HepG2 (cell line): ENCODE results near the gene IQGAP2. TPM values are rescaled to one million over a fixed set of nuclear protein-coding genes. Genes with fewer than 3 reads are reported as not detected.

Source experiments
- ATAC-seq: fragments of 200-7000 bp; cut with Tn5 transposase; 3 replicates; pipeline ENCODE4 v1.9.1; 2020; ENCODE audit warnings: mild to moderate bottlenecking, moderate library complexity
- BruUV-seq: library from RNA; stranded (reverse); fragments of 400-500 nt; replicated peaks from 2 replicates; lab custom pipeline; 2021; lab: Mats Ljungman, UMichigan
- CTCF ChIA-PET: fragments of 300-600 bp; formaldehyde crosslinking; extraction: SDS; loops from one replicate; lab custom pipeline; 2021; ENCODE audit warnings: low total read pairs, inconsistent platforms, low intra/inter-chr PET ratio; lab: Yijun Ruan, JAX
- POLR2A ChIA-PET: fragments of 350-600 bp; sonication (Branson Sonifier 250); formaldehyde crosslinking; loops from one replicate; lab custom pipeline; 2020; ENCODE audit warnings: antibody characterized with exemption, inconsistent platforms; lab: Yijun Ruan, JAX
- DNase-seq: peaks from one replicate; pipeline ENCODE4 v3.0.0-alpha.2; 2015; ENCODE audit warnings: low spot score
- FAIRE-seq: peaks from 3 replicates; lab custom pipeline; 2011; peaks lifted over from hg19 to GRCh38; lab: Jason Lieb, UNC
- H2AFZ ChIP-seq: one replicate; pipeline ENCODE4 v1.6.1; 2011; ENCODE audit warnings: low read length, inconsistent platforms
- H3K27ac ChIP-seq: fragments of 300-600 bp; 3 replicates; pipeline ENCODE4 v1.8.0; 2011; ENCODE audit warnings: mixed run types, mild to moderate bottlenecking, mixed read lengths, low read length, inconsistent platforms; ENCODE audit not compliant: insufficient read depth; ENCODE audit errors: extremely low read length
- H3K27me3 ChIP-seq, 2 experiments: fragments of 200-600 bp in 1 of 2; 2 replicates in 1 of 2; 3 replicates in 1 of 2; pipeline versions ENCODE4 v1.6.0 to v1.8.0; 2011; ENCODE audit warnings: low read length in 2 of 2, mild to moderate bottlenecking in 2 of 2, moderate library complexity in 2 of 2, inconsistent platforms in 1 of 2; ENCODE audit not compliant: insufficient read depth in 2 of 2, control insufficient read depth in 1 of 2
- H3K36me3 ChIP-seq, 2 experiments: fragments of 200-600 bp in 1 of 2; replicated peaks in 1 of 2; 2 replicates in 1 of 2; 3 replicates in 1 of 2; pipeline versions ENCODE4 v1.5.1 to v1.8.0; 2011; ENCODE audit warnings: low read length in 2 of 2, inconsistent platforms in 1 of 2; ENCODE audit not compliant: insufficient read depth in 2 of 2, control insufficient read depth in 1 of 2
- H3K4me1 ChIP-seq: 2 replicates; pipeline ENCODE4 v1.5.1; 2012; ENCODE audit warnings: low read length, inconsistent platforms; ENCODE audit not compliant: insufficient read depth
- H3K4me2 ChIP-seq: 2 replicates; pipeline ENCODE4 v1.6.0; 2011; ENCODE audit warnings: low read depth, low read length, inconsistent platforms
- H3K4me3 ChIP-seq, 3 experiments: fragments of 200-600 bp in 1 of 3; sonication (generic), shearing (Covaris generic) in 1 of 3; replicated peaks in 1 of 3; 2 replicates each; pipeline ENCODE4 v1.5.1; 2011 to 2016; ENCODE audit warnings: low read length in 3 of 3, inconsistent platforms in 2 of 3, low read depth in 2 of 3, mild to moderate bottlenecking in 2 of 3, control low read depth in 1 of 3, mixed read lengths in 1 of 3; ENCODE audit not compliant: insufficient read depth in 1 of 3
- H3K79me2 ChIP-seq: one replicate; pipeline ENCODE4 v1.6.1; 2011; ENCODE audit warnings: low read length, inconsistent platforms; ENCODE audit not compliant: insufficient read depth
- H3K9ac ChIP-seq: 2 replicates; pipeline ENCODE4 v1.6.0; 2011; ENCODE audit warnings: mild to moderate bottlenecking, low read depth, low read length, inconsistent platforms; ENCODE audit not compliant: insufficient read depth
- H3K9me3 ChIP-seq: 2 replicates; pipeline ENCODE4 v1.5.1; 2012; ENCODE audit warnings: mild to moderate bottlenecking, low read length
- H4K20me1 ChIP-seq: 2 replicates; pipeline ENCODE4 v1.6.0; 2011; ENCODE audit warnings: inconsistent platforms, mild to moderate bottlenecking, low read length, moderate library complexity; ENCODE audit not compliant: insufficient read depth
- ARNT ChIP-seq: fragments of 450-650 bp; IDR thresholded peaks from 2 replicates; pipeline ENCODE4 v1.6.1; 2017
- CBX2 ChIP-seq, 2 experiments: fragments of 200-600 bp in 1 of 2; sonication (generic); formaldehyde crosslinking in 1 of 2; IDR thresholded peaks; 2 replicates each; pipeline versions ENCODE4 v1.7.0 to v1.8.1; 2018 to 2022; ENCODE audit warnings: low read depth in 2 of 2, low read length in 1 of 2, mild to moderate bottlenecking in 1 of 2, missing genetic modification reagents in 1 of 2
- CHD2 ChIP-seq: IDR thresholded peaks from 2 replicates; pipeline ENCODE4 v1.6.1; 2011; ENCODE audit warnings: low read depth, low read length, improper control_type of control experiment
- KDM4B ChIP-seq: sonication (generic); formaldehyde crosslinking; IDR thresholded peaks from 2 replicates; pipeline ENCODE4 v1.4.0; 2020; ENCODE audit warnings: missing genetic modification reagents
- PCBP1 ChIP-seq: fragments of 200-400 bp; formaldehyde crosslinking; IDR thresholded peaks from 2 replicates; pipeline ENCODE4 v1.6.1; 2017; ENCODE audit warnings: mild to moderate bottlenecking, low read depth, low read length, borderline replicate concordance
- RBFOX2 ChIP-seq: fragments of 200-400 bp; formaldehyde crosslinking; IDR thresholded peaks from 2 replicates; pipeline ENCODE4 v1.6.1; 2017; ENCODE audit warnings: low read depth, mild to moderate bottlenecking, low read length
- RFXAP ChIP-seq: sonication (generic); formaldehyde crosslinking; IDR thresholded peaks from 2 replicates; pipeline ENCODE4 v1.4.0; 2020; ENCODE audit warnings: missing genetic modification reagents, borderline replicate concordance
- ZNF263 ChIP-seq: sonication (generic); formaldehyde crosslinking; IDR thresholded peaks from 2 replicates; pipeline ENCODE4 v1.4.0; 2020; ENCODE audit warnings: missing genetic modification reagents
- ZNF44 ChIP-seq: sonication (generic); formaldehyde crosslinking; IDR thresholded peaks from 2 replicates; pipeline ENCODE4 v1.5.1; 2020; ENCODE audit warnings: mild to moderate bottlenecking, missing genetic modification reagents
- ZNF619 ChIP-seq: sonication (generic); formaldehyde crosslinking; IDR thresholded peaks from 2 replicates; pipeline ENCODE4 v1.4.0; 2020; ENCODE audit warnings: mild to moderate bottlenecking, missing genetic modification reagents
- ZNF652 ChIP-seq: IDR thresholded peaks from 2 replicates; pipeline ENCODE4 v1.6.1; 2016; ENCODE audit warnings: low read depth, borderline replicate concordance
- WGBS: methylation state at CpG from one replicate; pipeline ENCODE4 v1.1.6; 2017; ENCODE audit warnings: low lambda C conversion rate; 5-methylcytosine and 5-hydroxymethylcytosine counted together
- in situ Hi-C: cut with HindIII; loops from 2 replicates; pipeline ENCODE4 v1.10.0; 2017; ENCODE audit warnings: low pct_unique_long_range_greater_than_20kb; ENCODE audit not compliant: extremely low pct_ligation_motif_present
- intact Hi-C: fragments of 100-400 bp; cut with micrococcal nuclease; formaldehyde crosslinking; loops from one replicate; pipeline ENCODE4 v1.10.0; 2022; ENCODE audit not compliant: unreplicated experiment
- polyA plus RNA-seq, 8 experiments: library from polyadenylated mRNA; depleted of rRNA in 3 of 8; stranded (reverse) in 7 of 8; unstranded in 1 of 8; fragments of >200 nt; fragmentation: Illumina TruSeq in 4 of 8; extraction: Trizol in 4 of 8; gene quantifications; 2 replicates each; pipeline versions ENCODE4 v1.2.1 to v1.2.3, GENCODE V29; 2011 to 2016; ENCODE audit warnings: low read depth in 4 of 8, missing spikeins in 1 of 8, mixed read lengths in 1 of 8; ENCODE audit not compliant: insufficient read depth in 1 of 8
- total RNA-seq, 5 experiments: library from RNA; depleted of rRNA; stranded (reverse); fragments of >200 nt; fragmentation: Illumina TruSeq; extraction: Trizol; gene quantifications; 2 replicates each; pipeline ENCODE4 v1.2.3, GENCODE V29; 2016; ENCODE audit warnings: low read depth in 1 of 5
- TF ChIP-seq, protein P1 (sequence below): IDR thresholded peaks from 2 replicates; pipeline ENCODE4 v1.6.1; 2016; ENCODE audit warnings: missing compliant biosample characterization, missing genetic modification reagents, borderline replicate concordance
- TF ChIP-seq, protein P2 (sequence below): sonication (generic); formaldehyde crosslinking; IDR thresholded peaks from 2 replicates; pipeline ENCODE4 v1.4.0; 2020; ENCODE audit warnings: missing genetic modification reagents, borderline replicate concordance
- TF ChIP-seq, protein P3 (sequence below): sonication (generic); formaldehyde crosslinking; IDR thresholded peaks from 2 replicates; pipeline ENCODE4 v1.4.0; 2020; ENCODE audit warnings: mild to moderate bottlenecking, missing genetic modification reagents
- TF ChIP-seq, protein P4 (sequence below): sonication (generic); formaldehyde crosslinking; conservative IDR thresholded peaks from 2 replicates; pipeline ENCODE4 v1.8.0; 2022; ENCODE audit warnings: mild to moderate bottlenecking, moderate library complexity, missing genetic modification reagents
- TF ChIP-seq, protein P5 (sequence below): sonication (generic); formaldehyde crosslinking; IDR thresholded peaks from 2 replicates; pipeline ENCODE4 v1.5.0; 2020; ENCODE audit warnings: mild to moderate bottlenecking, missing genetic modification reagents, moderate library complexity

The IQGAP2 gene
- total and polyA plus RNA-seq, 2 of the 13 experiments (the other 11 are each of a cell fraction or from before 2014, with no cell fraction given) = 35.2 to 83.3 TPM

DNA sequence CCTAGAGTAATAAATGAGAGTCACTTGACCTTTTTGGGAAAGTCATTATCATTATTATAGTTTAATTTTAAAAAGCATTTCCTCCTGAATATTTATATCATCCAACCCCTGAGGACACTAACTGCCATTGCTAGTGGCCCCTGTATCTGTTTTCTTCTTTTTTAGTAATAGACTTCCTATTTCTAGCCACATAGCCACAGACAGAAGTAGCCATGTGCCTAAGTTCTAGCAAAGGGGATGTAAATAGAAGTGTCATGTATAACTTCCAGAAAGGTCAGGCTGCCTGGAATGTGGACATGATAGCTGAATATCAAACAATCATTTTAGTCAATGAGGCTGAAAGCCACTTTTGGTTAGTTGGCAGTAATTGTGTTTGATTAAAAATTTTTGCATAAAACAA lies 37.5 kb upstream of the IQGAP2 start (continued):
- TF ChIP-seq, protein P1, sequence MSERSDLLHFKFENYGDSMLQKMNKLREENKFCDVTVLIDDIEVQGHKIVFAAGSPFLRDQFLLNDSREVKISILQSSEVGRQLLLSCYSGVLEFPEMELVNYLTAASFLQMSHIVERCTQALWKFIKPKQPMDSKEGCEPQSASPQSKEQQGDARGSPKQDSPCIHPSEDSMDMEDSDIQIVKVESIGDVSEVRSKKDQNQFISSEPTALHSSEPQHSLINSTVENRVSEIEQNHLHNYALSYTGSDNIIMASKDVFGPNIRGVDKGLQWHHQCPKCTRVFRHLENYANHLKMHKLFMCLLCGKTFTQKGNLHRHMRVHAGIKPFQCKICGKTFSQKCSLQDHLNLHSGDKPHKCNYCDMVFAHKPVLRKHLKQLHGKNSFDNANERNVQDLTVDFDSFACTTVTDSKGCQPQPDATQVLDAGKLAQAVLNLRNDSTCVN (CRISPR knock-in tag) = no peak
- TF ChIP-seq ZNF263 (CRISPR knock-in tag) = no peak
- TF ChIP-seq RBFOX2 = no peak
- no peak for TF ChIP-seq PCBP1
- TF ChIP-seq, protein P2, sequence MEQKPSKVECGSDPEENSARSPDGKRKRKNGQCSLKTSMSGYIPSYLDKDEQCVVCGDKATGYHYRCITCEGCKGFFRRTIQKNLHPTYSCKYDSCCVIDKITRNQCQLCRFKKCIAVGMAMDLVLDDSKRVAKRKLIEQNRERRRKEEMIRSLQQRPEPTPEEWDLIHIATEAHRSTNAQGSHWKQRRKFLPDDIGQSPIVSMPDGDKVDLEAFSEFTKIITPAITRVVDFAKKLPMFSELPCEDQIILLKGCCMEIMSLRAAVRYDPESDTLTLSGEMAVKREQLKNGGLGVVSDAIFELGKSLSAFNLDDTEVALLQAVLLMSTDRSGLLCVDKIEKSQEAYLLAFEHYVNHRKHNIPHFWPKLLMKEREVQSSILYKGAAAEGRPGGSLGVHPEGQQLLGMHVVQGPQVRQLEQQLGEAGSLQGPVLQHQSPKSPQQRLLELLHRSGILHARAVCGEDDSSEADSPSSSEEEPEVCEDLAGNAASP (CRISPR knock-in tag) = no peak
- TF ChIP-seq, protein P3, sequence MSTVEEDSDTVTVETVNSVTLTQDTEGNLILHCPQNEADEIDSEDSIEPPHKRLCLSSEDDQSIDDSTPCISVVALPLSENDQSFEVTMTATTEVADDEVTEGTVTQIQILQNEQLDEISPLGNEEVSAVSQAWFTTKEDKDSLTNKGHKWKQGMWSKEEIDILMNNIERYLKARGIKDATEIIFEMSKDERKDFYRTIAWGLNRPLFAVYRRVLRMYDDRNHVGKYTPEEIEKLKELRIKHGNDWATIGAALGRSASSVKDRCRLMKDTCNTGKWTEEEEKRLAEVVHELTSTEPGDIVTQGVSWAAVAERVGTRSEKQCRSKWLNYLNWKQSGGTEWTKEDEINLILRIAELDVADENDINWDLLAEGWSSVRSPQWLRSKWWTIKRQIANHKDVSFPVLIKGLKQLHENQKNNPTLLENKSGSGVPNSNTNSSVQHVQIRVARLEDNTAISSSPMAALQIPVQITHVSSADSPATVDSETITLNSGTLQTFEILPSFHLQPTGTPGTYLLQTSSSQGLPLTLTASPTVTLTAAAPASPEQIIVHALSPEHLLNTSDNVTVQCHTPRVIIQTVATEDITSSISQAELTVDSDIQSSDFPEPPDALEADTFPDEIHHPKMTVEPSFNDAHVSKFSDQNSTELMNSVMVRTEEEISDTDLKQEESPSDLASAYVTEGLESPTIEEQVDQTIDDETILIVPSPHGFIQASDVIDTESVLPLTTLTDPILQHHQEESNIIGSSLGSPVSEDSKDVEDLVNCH (CRISPR knock-in tag) = no peak
- TF ChIP-seq KDM4B = no peak
- TF ChIP-seq ZNF44 (CRISPR knock-in tag) = no peak

DNA sequence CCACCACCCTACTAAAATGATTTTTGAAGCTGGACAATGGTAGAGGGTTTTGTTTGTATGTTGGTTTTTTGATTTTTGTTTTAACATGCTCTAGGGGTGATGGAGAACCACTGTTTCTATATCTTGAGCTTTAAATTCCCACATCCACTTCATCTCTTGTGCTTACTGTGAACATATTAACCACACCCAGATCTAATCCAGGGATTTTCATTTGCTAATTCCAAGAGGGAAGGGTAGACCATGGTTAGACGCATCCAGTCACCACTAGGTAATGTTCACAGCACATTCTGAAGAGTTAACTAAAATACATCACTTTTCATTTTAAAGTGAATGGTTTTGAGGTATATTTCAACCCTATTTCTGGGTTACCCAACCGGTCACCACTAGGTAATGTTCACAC lies 36.5 kb upstream of the IQGAP2 start:
- H3K9me3 ChIP-seq = no peaks in the 10 kb centered on the region
- H3K4me3 ChIP-seq = no peak overlapping the region
- H3K79me2 ChIP-seq = no peaks in the 10 kb centered on the region
- DNase-seq (no peak), ATAC-seq (no peak), FAIRE-seq (no peak)
- no peaks in the 10 kb centered on the region for H3K36me3 ChIP-seq
- H2AFZ ChIP-seq = no peak overlapping the region
- H3K27me3 ChIP-seq = peaks cover 1 to 10% of the 10 kb centered on the region in 2 experiments; a peak in 1 of 5 replicates
- H4K20me1 ChIP-seq = no peaks in the 10 kb centered on the region
- intact Hi-C loops (no loop called here), in situ Hi-C loops (no loop called here)
- H3K27ac ChIP-seq = no peak overlapping the region
- no peak overlapping the region for H3K9ac ChIP-seq
- BruUV-seq = no TSS peak
- ChIA-PET POLR2A (no interaction called here), CTCF (no interaction called here)
- H3K4me1 ChIP-seq = peaks cover 13% of the 10 kb centered on the region
- H3K4me2 ChIP-seq = no peak overlapping the region
- whole genome bisulfite sequencing = 46% methylated on average over 2 of the region's 2 CpGs
- no peak for TF ChIP-seq CBX2 (IDR thresholded peaks at IDR 0.05; ENCODE audit: low read depth, low read length)
- TF ChIP-seq CBX2 (CRISPR knock-in tag; IDR thresholded peaks at IDR 0.05; ENCODE audit: low read depth) = no peak
- TF ChIP-seq, protein P4, sequence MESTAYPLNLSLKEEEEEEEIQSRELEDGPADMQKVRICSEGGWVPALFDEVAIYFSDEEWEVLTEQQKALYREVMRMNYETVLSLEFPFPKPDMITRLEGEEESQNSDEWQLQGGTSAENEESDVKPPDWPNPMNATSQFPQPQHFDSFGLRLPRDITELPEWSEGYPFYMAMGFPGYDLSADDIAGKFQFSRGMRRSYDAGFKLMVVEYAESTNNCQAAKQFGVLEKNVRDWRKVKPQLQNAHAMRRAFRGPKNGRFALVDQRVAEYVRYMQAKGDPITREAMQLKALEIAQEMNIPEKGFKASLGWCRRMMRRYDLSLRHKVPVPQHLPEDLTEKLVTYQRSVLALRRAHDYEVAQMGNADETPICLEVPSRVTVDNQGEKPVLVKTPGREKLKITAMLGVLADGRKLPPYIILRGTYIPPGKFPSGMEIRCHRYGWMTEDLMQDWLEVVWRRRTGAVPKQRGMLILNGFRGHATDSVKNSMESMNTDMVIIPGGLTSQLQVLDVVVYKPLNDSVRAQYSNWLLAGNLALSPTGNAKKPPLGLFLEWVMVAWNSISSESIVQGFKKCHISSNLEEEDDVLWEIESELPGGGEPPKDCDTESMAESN (CRISPR knock-in tag) = no peak
- TF ChIP-seq ZNF652 (CRISPR knock-in tag) = no peak
- no peak for TF ChIP-seq RFXAP (CRISPR knock-in tag)
- no peak for TF ChIP-seq ZNF619 (CRISPR knock-in tag)
- TF ChIP-seq, protein P5, sequence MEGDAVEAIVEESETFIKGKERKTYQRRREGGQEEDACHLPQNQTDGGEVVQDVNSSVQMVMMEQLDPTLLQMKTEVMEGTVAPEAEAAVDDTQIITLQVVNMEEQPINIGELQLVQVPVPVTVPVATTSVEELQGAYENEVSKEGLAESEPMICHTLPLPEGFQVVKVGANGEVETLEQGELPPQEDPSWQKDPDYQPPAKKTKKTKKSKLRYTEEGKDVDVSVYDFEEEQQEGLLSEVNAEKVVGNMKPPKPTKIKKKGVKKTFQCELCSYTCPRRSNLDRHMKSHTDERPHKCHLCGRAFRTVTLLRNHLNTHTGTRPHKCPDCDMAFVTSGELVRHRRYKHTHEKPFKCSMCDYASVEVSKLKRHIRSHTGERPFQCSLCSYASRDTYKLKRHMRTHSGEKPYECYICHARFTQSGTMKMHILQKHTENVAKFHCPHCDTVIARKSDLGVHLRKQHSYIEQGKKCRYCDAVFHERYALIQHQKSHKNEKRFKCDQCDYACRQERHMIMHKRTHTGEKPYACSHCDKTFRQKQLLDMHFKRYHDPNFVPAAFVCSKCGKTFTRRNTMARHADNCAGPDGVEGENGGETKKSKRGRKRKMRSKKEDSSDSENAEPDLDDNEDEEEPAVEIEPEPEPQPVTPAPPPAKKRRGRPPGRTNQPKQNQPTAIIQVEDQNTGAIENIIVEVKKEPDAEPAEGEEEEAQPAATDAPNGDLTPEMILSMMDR = no peak
- TF ChIP-seq ARNT = no peak
- no peak for TF ChIP-seq CHD2
